HG03432 (cell line): ENCODE results near the gene KCNIP1.
"Not testable (repeated sequence)": the region's sequence is repeated elsewhere in the genome, so short reads cannot be mapped to it uniquely, and the experiment has no call there.

Experiments
- ATAC-seq: cut with Tn5 transposase; IDR thresholded peaks from one replicate; pipeline ENCODE4 v1.9.1; 2021; ENCODE audit warnings: mild to moderate bottlenecking, moderate library complexity; ENCODE audit not compliant: unreplicated experiment

Gene KCNIP1

DNA sequence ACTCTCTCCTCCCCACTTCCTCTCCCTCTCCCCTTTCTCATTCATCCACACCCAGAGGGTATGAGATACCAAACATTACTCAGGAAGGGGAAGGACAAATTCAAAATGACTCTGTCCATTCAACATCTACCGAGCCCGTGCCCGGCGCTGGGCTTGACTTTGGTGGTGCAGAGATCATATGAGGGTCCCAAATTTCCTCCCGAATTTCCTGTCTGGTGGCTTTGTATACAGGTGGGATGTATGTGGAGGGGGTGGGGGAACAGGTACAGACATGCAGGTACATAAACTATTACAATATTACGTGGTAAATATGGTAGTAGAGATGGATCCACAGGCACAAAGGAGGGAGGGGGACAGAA, 257.9 kb downstream of the KCNIP1 start:
- no peak for ATAC-seq

- not testable (repeated sequence) for ATAC-seq
Measured at GRCh38 chr5:170762298-170762697, 258.5 kb downstream of the KCNIP1 start.

DNA sequence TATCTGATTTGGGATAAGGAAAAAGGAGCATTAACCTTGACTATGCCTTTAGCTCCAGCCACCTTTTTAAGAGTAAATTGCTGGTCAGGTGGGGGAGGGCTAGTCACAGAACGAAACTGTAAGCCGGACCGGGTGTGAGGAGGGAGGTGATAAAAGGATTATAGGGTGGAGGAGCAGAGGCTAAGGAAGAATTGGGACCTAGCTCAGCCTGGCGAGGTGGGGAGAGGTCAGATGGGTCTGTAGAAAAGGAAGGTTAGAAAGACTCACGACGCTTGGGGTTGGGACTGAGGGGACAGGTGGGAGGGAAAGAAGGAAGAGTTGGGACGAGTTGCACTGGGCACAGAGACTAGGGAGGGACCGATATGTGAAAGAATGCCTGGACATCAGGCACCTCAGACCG, 262.0 kb downstream of the KCNIP1 start:
- ATAC-seq, result not testable (repeated sequence)

DNA sequence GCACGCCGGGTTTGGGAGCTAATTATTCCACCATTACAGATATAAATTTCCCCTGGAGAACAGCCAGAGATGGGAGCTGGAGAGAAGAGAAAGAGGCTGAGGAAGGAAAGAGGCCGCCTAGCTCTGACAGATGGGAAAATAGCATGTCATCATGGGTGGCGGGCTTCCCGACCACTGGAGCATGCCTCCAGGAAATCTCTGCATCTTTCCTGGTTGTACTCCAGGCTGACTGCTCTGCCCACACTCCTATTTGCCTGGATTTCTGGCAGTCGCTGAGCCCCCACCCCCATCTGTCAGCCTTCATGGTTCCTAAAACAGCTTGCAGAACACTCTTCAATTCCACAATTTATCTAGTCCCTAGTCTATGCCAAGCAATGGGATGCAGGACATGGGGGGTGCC, 265.4 kb downstream of the KCNIP1 start:
- no peak for ATAC-seq

DNA sequence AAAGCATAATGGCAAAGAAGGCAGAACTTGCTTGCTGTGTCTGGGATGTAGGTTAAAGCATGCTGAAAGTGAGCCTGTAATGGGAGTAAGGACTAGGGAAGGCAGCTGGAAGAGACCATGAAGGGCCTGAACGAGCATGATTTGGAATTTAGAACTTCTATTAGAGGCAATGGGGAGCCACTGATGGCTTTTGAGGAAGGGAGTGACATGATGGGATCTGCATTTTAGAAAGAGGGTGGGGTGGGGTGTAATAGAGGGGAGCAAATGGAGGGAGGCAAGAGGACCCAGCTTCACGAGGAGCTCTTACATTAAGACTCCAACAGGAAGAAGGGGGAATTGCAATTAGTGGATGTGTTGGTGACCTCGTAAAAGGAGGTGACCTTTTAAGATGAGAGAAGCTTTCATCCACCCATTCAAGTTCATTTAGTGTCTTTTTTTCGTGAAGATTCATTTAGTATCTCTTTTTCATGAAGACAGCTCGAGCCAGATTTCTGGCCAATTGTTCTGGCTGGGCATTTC, 266.1 kb downstream of the KCNIP1 start:
- no peak for ATAC-seq

DNA sequence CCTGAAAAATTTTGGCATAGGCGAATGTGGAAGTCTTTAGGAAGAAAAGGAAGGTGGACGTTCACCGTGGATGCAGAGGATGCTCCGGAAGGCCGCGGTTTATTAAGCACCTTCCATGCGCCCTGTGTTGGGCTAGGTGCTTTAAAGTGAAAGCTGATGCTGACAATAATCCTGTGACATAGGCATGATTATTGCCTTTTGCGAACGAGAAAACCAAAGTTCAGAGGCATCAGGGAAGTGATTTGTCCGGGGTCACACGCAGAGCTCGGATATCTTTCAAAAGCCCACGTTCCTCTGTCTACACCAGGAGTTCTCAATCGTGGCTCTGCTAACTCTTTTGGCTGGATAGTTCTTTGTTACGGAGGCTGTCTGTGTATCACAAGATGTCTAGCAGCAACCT, 267.7 kb downstream of the KCNIP1 start:
- ATAC-seq, result no peak

GRCh38 chr5:170773024-170773985, 269.5 kb downstream of the KCNIP1 start:
- ATAC-seq, result no peak

GRCh38 chr5:170774831-170775230, 271.0 kb downstream of the KCNIP1 start:
- no peak for ATAC-seq

DNA sequence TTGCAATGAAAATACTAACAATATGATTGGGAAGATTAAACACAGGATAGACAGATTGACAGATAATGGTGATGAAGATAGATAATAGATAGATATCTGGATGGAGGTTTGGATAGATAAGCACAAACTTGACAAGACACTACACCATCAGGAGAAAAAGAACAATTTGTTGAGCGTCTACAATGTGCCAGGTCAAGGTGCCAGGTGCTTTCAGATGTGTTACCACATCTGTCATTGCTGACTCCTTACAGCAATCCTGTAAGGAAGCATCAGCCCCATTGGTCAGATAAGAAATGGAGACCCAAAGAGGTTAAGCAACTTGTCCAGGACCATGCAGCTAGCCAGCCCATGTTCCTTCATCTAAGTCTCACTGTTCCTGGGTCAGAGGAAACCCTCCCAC, 278.1 kb downstream of the KCNIP1 start:
- ATAC-seq, result no peak

GRCh38 chr5:170782438-170782837, 278.6 kb downstream of the KCNIP1 start:
- no peak for ATAC-seq

DNA sequence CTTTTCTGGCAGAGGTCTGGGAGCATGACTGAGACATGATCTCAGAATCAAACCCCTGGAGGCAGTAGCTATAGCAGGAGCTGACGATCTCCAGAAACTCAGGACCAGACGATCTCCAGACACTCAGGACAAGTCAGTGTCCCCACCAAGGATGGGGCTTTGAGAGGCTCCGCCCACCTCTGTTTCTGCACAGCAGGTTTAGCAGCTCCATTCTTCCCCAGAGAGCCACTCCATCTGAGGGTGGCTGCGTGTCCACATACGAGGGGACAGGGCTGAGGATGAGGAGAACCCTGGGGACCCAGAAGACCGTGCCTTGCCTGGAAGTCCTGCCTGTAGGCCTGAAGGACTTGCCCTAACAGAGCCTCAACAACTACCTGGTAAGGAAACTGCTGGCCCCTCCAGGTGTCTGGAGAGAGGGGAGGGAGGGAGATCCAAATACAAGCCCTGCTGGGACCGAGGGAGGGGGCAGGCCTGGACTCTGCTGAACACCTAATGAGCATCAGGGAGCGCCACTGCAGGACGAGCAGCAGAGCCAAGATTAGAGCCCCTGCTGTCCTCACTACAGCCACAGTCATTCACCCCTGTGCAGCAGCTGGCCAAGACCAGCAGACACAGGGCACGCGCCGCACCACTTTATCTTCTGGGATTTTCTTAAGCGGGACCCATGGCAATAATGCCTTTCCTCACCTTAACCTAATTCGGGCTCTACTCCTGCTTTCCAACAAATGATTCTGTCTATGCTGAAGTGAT, 279.9 kb downstream of the KCNIP1 start, which contains the start of gene GABRP:
Gene GABRP (plus strand): TSS at position 228 of the 750 bp plus-strand sequence. CDS start 4,891 bp downstream, outside the sequence.
- ATAC-seq, result no peak

GRCh38 chr5:170785416-170785815, 281.6 kb downstream of the KCNIP1 start:
- no peak for ATAC-seq
